H1 (cell line): ENCODE data around the gene JMJD8. TPM values are rescaled to one million over a fixed set of nuclear protein-coding genes. Genes with fewer than 3 reads are reported as not detected.

ENCODE experiments used
- CBX5 ChIP-seq: fragments of 300-800, 300-1000 bp; sonication (generic); IDR thresholded peaks from 2 replicates; pipeline ENCODE4 v1.7.1; 2016; ENCODE audit warnings: antibody characterized with exemption, low read length, low read depth
- EGR1 ChIP-seq: IDR thresholded peaks from 2 replicates; pipeline ENCODE4 v1.6.1; 2011; ENCODE audit warnings: low read depth, low read length, borderline replicate concordance
- JUN ChIP-seq: IDR thresholded peaks from 2 replicates; pipeline ENCODE4 v1.6.1; 2011; ENCODE audit warnings: low read depth, mild to moderate bottlenecking, improper control_type of control experiment, low read length
- KDM4A ChIP-seq: IDR thresholded peaks from one replicate; pipeline ENCODE4 v1.7.1; 2012; ENCODE audit warnings: low read depth, mild to moderate bottlenecking, moderate library complexity, low read length, inconsistent platforms; ENCODE audit not compliant: severe bottlenecking
- SP4 ChIP-seq: IDR thresholded peaks from 2 replicates; pipeline ENCODE4 v1.6.1; 2012; ENCODE audit warnings: low read length, inconsistent platforms
- ZNF274 ChIP-seq: IDR thresholded peaks from 2 replicates; pipeline ENCODE4 v1.7.0; 2012; ENCODE audit warnings: low read length, borderline replicate concordance; ENCODE audit errors: extremely low read depth
- polyA plus RNA-seq, 7 experiments: library from polyadenylated mRNA; depleted of rRNA in 3 of 7; stranded (reverse) in 5 of 7; unstranded in 2 of 7; fragments of >200 nt in 5 of 7; fragments of 200-250 nt in 2 of 7; gene quantifications; 1 replicate in 5 of 7; 2 replicates in 1 of 7; 4 replicates in 1 of 7; pipeline versions ENCODE4 v1.2.1 to v1.2.3, GENCODE V29; 2011 to 2013; ENCODE audit warnings: missing spikeins in 2 of 7, mixed read lengths in 2 of 7
- total RNA-seq: library from RNA; stranded (reverse); fragmentation: NEBNext Ultra II Directional; extraction: Animal tissue kit (Norgen Biotek cat#: 25700); gene quantifications from 2 replicates; pipeline ENCODE4 v1.2.1, GENCODE V29; 2021
- TF ChIP-seq, protein P1 (sequence below), 3 experiments: IDR thresholded peaks; 1 replicate in 2 of 3; 2 replicates in 1 of 3; pipeline versions ENCODE4 v1.5.1 to v1.6.1; 2011; ENCODE audit warnings: low read length in 3 of 3, mild to moderate bottlenecking in 3 of 3, inconsistent platforms in 2 of 3, low read depth in 1 of 3, moderate library complexity in 1 of 3; ENCODE audit not compliant: insufficient read depth in 1 of 3; ENCODE audit errors: control extremely low read depth in 1 of 3

JMJD8 gene
- total and polyA plus RNA-seq, 2 of the 8 experiments (the other 6 are each of a cell fraction or from before 2014, with no cell fraction given), result 46.4 to 87.4 TPM

DNA sequence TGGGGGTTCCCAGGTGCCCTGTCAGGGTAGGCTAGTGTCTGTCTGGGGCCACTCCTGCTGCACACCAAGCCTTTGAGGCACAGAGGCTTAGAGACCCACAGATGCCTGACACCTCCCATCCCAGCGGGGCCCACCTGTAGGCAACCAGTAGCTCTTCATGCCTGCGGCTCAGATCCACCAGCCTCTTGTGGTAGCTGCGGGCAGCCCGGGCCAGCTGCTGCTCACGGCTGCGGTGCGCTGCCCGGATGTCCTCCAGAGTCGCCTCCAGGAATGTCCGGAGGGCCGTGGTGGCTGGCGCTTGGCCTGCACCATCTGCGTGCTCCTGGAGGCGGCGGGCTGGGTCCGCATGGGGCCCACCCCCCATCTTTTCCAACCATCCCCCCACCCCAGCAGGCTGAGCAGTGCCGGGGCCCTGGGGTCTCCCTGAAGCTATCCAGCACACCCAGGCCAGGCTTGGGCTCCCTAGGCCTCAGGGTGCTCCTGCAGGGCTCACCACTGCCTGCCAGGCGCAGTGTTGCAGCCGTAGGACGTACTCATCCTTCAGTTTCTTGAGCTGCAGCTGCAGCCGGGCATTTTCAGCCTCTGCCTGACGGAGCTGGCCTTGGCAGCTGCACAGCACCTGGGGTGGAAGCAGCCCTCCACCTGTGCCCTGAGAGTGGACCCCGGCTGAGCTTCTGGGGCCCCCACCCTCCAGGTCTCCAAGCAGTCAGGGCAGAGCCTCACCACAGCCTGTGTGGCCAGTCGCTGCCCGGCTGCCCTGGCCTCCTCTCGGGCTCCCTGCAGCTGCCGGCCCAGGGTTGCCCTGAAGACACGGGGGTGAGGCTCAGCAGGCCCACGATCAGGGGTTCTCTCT lies 40.3 kb upstream of the JMJD8 start (continued):
- TF ChIP-seq, protein P1, sequence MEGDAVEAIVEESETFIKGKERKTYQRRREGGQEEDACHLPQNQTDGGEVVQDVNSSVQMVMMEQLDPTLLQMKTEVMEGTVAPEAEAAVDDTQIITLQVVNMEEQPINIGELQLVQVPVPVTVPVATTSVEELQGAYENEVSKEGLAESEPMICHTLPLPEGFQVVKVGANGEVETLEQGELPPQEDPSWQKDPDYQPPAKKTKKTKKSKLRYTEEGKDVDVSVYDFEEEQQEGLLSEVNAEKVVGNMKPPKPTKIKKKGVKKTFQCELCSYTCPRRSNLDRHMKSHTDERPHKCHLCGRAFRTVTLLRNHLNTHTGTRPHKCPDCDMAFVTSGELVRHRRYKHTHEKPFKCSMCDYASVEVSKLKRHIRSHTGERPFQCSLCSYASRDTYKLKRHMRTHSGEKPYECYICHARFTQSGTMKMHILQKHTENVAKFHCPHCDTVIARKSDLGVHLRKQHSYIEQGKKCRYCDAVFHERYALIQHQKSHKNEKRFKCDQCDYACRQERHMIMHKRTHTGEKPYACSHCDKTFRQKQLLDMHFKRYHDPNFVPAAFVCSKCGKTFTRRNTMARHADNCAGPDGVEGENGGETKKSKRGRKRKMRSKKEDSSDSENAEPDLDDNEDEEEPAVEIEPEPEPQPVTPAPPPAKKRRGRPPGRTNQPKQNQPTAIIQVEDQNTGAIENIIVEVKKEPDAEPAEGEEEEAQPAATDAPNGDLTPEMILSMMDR (IDR thresholded peaks at IDR 0.05; ENCODE audit: control extremely low read depth in 1 of 3, insufficient read depth in 1 of 3, low read depth in 1 of 3, low read length in 3 of 3), result no peak
- TF ChIP-seq JUN (no peak), KDM4A (no peak), ZNF274 (no peak), CBX5 (no peak), EGR1 (no peak), SP4 (no peak)
